HK-2 (cell line): ENCODE measurements around the gene GH2.
A peak's percentile ranks its signal among the peaks of the same experiment; 100 is the strongest.
"Not testable (repeated sequence)": the region's sequence is repeated elsewhere in the genome, so short reads cannot be mapped to it uniquely, and the experiment has no call there.

ENCODE experiments used
- DNase-seq: peaks from one replicate; pipeline ENCODE4 v3.0.0-alpha.2; 2018; ENCODE audit not compliant: unreplicated experiment

The GH2 gene

GRCh38 chr17:63874061-63874626, 7.6 kb downstream of the GH2 start:
- not testable (repeated sequence) for DNase-seq

GRCh38 chr17:63873577-63873976, 8.2 kb downstream of the GH2 start, which contains the start of gene CSH2:
CSH2 (minus strand) TSS chr17:63873677; CDS start chr17:63873614, 63 bp downstream.
- not testable (repeated sequence) for DNase-seq

GRCh38 chr17:63871646-63872365, 9.9 kb downstream of the GH2 start:
- DNase-seq, result peak; percentile 42

GRCh38 chr17:63870292-63870665, 11.5 kb downstream of the GH2 start:
- not testable (repeated sequence) for DNase-seq

GRCh38 chr17:63869491-63870291, 12.1 kb downstream of the GH2 start:
- DNase-seq, result not testable (repeated sequence)

- DNase-seq, result not testable (repeated sequence)
These were observed 15.1 kb downstream of the GH2 start for GRCh38 chr17:63866625-63867024.

- DNase-seq, result no peak
These were observed 22.5 kb downstream of the GH2 start for GRCh38 chr17:63859257-63859656.

- DNase-seq, result not testable (repeated sequence)
These were observed 25.3 kb downstream of the GH2 start for GRCh38 chr17:63856425-63856824.

GRCh38 chr17:63855185-63855584, 26.6 kb downstream of the GH2 start:
- no peak for DNase-seq

GRCh38 chr17:63854709-63855108, 27.0 kb downstream of the GH2 start:
- no peak for DNase-seq

GRCh38 chr17:63853260-63853659, 28.5 kb downstream of the GH2 start:
- DNase-seq, result no peak

GRCh38 chr17:63850401-63850800, 31.3 kb downstream of the GH2 start:
- DNase-seq, result no peak

GRCh38 chr17:63848834-63849689, 32.7 kb downstream of the GH2 start:
- peak; percentile 99 for DNase-seq

- DNase-seq, result no peak
These were observed 34.1 kb downstream of the GH2 start for GRCh38 chr17:63847525-63848249.

GRCh38 chr17:63845509-63845908, 36.2 kb downstream of the GH2 start:
- DNase-seq, result no peak

GRCh38 chr17:63843910-63844677, 37.6 kb downstream of the GH2 start:
- no peak for DNase-seq

GRCh38 chr17:63843387-63843888, 38.3 kb downstream of the GH2 start:
- DNase-seq, result peak; percentile 67

- DNase-seq, result peak; percentile 99
These were observed 39.0 kb downstream of the GH2 start, which contains the start of gene SMARCD2 for GRCh38 chr17:63842540-63843386. SMARCD2 (minus strand) TSS chr17:63842685; CDS start chr17:63842674, 11 bp downstream.

GRCh38 chr17:63842173-63842539, 39.6 kb downstream of the GH2 start:
- DNase-seq, result peak; percentile 43
